DND-41 (cell line): ENCODE data around the gene ASL.

Source experiments
- CTCF ChIP-seq: IDR thresholded peaks from 2 replicates; pipeline ENCODE4 v1.5.1; 2012; ENCODE audit warnings: borderline replicate concordance, low read length, moderate library complexity, mild to moderate bottlenecking; ENCODE audit not compliant: poor library complexity, severe bottlenecking; ENCODE audit errors: extremely low read depth
- EZH2 ChIP-seq: IDR thresholded peaks from 3 replicates; pipeline ENCODE4 v1.6.1; 2012; ENCODE audit warnings: borderline replicate concordance, low read depth, mild to moderate bottlenecking, moderate library complexity, low read length, inconsistent platforms; ENCODE audit not compliant: severe bottlenecking

DNA sequence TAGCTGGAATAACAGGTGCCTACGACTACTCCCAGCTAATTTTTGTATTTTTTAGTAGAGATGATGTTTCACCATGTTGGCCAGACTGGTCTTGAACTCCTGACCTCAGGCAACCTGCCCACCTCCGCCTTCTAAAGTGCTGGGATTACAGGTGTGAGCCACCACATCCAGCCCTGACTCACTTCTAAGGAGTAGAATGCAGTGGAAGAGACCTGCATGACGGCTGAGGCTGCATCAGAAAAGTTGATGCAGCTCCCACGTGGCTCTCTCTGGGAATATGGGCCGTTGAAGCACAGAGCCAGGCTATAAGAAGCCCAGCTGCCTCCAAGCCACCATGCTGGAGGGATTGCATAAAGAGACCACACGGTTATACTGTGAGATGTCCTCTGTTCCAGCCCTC is 21.6 kb upstream of the ASL start:
- no peak for TF ChIP-seq CTCF
- TF ChIP-seq EZH2: no peak
